HG03139 (cell line): ENCODE measurements around the gene TAS2R31.

Experiments
- ATAC-seq: cut with Tn5 transposase; IDR thresholded peaks from one replicate; pipeline ENCODE4 v1.9.1; 2021; ENCODE audit not compliant: unreplicated experiment

Gene TAS2R31

GRCh38 chr12:11007608-11008007 lies 23.6 kb downstream of the TAS2R31 start:
- no peak for ATAC-seq

GRCh38 chr12:10998204-10998603 lies 33.0 kb downstream of the TAS2R31 start, which contains the start of gene TAS2R20:
Gene TAS2R20 (minus strand): TSS chr12:10998304. CDS start chr12:10997875, 429 bp downstream.
- no peak for ATAC-seq

- ATAC-seq: no peak
Measured at GRCh38 chr12:10994307-10994706, 36.9 kb downstream of the TAS2R31 start.

- no peak for ATAC-seq
Measured at GRCh38 chr12:10989107-10989506, 42.1 kb downstream of the TAS2R31 start.

GRCh38 chr12:10986812-10987211 lies 44.4 kb downstream of the TAS2R31 start, which contains the start of gene TAS2R50:
Gene TAS2R50 (minus strand): TSS chr12:10986912. CDS start chr12:10986860, 52 bp downstream.
- ATAC-seq: no peak

GRCh38 chr12:10982244-10982643 lies 49.0 kb downstream of the TAS2R31 start:
- ATAC-seq: no peak
